AG10803 (cell line): ENCODE results near the gene PIP4K2C.

ENCODE experiments used
- DNase-seq: peaks from one replicate; pipeline ENCODE4 v3.0.0; 2010; ENCODE audit warnings: low read depth
- H3K4me3 ChIP-seq: 2 replicates; pipeline ENCODE4 v1.5.1; 2011; ENCODE audit warnings: mild to moderate bottlenecking, low read length, control low read depth
- TF ChIP-seq, protein P1 (sequence below): conservative IDR thresholded peaks from 2 replicates; pipeline ENCODE4 v1.5.1; 2011; ENCODE audit warnings: mild to moderate bottlenecking, low read length, control low read depth, inconsistent platforms

Gene PIP4K2C

DNA sequence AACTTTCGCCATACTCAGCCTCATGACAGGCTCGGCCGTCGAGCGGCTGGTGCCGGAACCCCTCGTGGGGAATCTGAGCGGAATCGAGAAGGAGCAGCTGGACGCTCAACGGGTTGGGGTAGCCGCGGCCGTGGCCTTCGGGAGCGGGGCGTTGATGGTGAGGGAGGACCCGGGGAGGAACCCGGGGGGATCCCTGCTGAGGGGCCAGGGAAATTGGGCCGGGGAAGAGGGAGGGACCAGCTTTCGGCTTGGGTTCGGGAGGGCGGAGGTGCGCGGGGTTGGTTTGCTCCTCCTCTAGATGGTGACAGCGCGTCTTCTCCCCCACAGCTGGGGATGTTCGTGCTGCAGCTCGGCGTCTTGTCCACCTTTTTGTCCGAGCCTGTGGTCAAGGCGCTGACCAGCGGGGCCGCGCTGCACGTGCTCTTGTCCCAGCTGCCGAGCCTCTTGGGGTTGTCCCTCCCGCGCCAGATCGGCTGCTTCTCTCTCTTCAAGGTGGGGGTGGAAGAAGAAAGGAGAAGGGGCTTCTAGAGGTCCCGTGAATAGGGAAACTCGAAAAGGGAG is 30.0 kb downstream of the PIP4K2C start:
- TF ChIP-seq, protein P1, sequence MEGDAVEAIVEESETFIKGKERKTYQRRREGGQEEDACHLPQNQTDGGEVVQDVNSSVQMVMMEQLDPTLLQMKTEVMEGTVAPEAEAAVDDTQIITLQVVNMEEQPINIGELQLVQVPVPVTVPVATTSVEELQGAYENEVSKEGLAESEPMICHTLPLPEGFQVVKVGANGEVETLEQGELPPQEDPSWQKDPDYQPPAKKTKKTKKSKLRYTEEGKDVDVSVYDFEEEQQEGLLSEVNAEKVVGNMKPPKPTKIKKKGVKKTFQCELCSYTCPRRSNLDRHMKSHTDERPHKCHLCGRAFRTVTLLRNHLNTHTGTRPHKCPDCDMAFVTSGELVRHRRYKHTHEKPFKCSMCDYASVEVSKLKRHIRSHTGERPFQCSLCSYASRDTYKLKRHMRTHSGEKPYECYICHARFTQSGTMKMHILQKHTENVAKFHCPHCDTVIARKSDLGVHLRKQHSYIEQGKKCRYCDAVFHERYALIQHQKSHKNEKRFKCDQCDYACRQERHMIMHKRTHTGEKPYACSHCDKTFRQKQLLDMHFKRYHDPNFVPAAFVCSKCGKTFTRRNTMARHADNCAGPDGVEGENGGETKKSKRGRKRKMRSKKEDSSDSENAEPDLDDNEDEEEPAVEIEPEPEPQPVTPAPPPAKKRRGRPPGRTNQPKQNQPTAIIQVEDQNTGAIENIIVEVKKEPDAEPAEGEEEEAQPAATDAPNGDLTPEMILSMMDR = no peak
- no peak for DNase-seq

DNA sequence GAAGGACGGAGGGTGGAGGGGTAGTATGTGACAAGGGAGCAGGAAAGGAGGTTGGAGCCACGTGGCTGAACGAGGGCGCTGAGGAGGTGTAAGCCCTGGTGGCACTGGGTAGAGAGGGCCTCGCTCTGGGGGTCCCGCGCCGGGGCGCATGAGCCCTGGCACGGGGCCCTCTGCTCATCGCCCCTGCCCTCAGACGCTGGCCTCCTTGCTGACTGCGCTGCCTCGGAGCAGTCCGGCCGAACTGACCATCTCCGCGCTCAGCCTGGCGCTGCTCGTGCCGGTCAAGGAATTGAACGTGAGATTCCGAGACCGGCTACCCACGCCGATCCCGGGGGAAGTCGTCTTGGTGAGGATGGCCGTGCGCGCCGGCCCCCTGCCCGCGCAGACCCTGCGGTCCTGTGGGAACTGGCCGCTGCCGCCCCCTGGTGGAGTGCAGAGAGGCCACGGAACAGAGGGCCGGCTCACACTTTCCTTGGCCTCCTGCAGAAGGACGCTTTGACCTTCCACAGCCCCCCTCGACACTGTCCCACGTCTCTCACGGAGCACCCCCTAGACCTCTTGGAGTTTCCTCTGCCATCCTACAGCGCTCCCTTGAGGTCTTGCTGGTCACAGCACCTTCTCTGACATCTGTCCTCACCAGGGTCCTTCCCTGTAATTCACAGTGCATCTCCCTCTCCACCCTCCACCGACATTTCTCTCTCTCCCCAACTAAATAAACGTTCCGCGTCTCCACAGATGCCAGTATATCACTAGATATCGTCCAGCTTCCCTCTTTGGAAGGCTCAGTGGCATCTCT is 30.7 kb downstream of the PIP4K2C start:
- peak overlapping the region; percentile 45 for H3K4me3 ChIP-seq
- peak; percentile 13 for DNase-seq
- TF ChIP-seq, protein P1 = peak; percentile 72

More for the DNA sequence above, 30.0 kb downstream of the PIP4K2C start:
- peak overlapping the region; percentile 45 for H3K4me3 ChIP-seq

DNA sequence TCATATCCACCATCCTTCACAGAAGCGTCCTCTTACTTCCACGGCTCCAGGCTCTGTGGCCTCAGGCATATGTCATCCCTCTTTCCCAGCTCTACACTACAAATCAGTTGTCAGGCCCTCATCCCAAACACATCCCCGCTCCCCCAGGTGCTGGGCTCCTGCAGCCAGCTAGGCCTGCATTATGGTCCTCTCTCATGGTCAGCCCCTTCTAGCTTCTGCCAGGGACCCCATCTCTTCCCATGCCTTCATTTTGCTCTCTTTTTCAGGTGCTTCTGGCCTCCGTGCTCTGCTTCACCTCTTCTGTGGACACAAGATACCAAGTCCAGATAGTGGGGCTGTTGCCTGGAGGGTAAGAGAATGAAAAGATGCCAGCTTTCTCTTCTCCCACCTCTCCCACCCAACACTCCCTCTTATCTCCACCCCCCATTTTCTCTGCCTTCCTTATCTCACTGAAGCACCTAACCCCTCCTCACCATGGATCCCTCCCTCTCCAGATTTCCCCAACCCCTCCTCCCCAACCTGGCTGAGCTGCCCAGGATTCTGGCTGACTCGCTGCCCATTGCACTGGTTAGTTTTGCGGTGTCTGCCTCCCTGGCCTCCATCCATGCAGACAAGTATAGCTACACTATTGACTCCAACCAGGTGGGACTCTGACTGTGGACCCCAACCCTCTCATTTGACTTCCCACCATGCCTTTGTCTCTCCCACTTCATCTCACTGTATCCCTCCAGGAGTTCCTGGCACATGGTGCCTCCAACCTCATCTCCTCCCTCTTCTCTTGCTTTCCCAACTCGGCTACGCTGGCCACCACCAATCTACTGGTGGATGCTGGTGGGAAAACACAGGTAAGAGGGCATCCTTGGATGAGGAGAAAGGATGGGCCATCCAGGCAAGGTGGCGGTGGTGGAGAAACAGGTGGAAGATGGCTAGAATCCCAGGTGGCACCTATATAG is 31.6 kb downstream of the PIP4K2C start:
- DNase-seq = no peak
- no peak overlapping the region for H3K4me3 ChIP-seq
- TF ChIP-seq, protein P1 = no peak

DNA sequence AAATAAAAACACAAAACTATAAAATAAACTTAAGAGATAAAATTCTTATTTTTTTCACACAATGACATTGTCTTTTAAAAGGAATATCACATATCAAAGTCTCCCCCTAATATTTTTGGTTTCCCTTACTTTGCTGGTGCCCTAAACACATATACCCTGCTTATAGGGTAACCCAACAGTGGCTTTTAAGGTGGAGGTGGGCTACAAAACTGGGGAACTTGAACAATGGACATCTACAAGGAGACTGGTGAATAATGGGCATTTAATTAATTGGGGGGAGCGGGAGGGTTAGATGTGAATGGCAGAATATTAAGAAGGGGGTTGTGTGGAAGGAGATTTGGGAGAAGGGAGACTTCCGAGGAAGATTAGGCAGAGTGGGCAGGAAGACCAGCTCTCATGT is 32.4 kb downstream of the PIP4K2C start:
- H3K4me3 ChIP-seq = no peak overlapping the region
- no peak for DNase-seq
- TF ChIP-seq, protein P1 = no peak

DNA sequence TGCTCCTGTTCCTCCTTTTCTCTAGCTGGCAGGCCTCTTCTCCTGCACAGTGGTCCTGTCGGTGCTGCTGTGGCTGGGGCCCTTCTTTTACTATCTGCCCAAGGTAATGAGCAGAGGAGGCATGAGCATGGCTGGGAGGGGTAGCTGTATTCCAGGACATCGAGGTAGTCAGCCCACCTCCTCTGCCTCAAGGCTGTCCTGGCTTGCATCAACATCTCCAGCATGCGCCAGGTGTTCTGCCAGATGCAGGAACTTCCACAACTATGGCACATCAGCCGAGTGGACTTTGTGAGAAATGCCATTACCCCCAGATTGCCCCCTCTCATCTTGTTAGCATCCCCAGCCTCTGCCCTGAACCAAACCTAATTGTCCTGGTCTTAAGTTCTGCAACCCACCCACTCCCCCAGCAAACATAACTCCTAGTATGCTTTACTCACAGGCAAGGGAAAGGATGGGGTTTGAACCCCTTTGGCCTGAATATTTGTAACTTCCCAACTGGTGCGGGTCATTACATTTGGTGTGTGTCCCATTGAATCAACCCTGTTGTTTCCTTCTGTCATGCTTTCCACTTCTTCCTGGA is 32.9 kb downstream of the PIP4K2C start:
- H3K4me3 ChIP-seq = no peak overlapping the region
- no peak for DNase-seq
- TF ChIP-seq, protein P1 = no peak

DNA sequence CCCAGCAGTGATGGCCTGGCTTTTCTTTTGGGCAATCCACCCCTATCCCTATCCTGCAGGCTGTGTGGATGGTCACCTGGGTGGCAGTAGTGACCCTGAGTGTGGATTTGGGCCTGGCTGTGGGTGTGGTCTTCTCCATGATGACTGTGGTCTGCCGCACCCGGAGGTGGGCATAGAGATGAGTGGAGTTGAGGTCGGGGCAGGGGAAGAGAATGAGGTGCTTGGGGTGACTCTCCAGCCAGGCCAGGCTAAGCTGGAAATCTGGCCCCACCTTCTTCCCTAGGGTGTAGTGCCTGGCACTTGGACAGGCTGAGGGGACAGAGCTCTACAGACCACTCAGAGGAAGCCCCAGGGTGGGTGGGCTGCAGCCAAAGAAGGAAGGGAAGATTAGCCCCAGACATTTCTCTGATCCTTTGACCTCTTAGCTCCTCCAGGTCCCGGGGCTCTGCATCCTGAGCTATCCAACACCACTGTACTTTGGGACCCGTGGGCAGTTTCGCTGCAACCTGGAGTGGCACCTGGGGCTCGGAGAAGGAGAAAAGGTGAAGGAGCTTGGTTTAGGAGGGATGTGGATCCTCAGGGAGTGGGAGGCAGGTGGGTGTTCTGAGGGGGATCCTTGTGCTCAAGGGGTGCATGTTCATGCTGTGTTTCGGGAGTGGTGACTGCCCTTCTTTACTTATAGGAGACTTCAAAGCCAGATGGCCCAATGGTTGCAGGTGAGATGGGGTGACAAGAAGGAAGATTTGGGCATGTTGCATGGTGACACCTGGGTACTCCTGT is 33.6 kb downstream of the PIP4K2C start:
- H3K4me3 ChIP-seq = no peak overlapping the region
- no peak for DNase-seq
- TF ChIP-seq, protein P1 = no peak
